GM23338 (cell line): Measurements from ENCODE around the gene TAOK1. TPM values are rescaled to one million over a fixed set of nuclear protein-coding genes. Genes with fewer than 3 reads are reported as not detected.
A peak's percentile ranks its signal among the peaks of the same experiment; 100 is the strongest.

Experiments
- ATAC-seq: fragments of 200-7000 bp; cut with Tn5 transposase; 3 replicates; pipeline ENCODE4 v1.9.1; 2020
- DNase-seq: peaks from one replicate; pipeline ENCODE4 v3.0.0-alpha.2; 2015; ENCODE audit warnings: low spot score
- H2AFZ ChIP-seq: fragments of 200-600 bp; sonication (generic); 2 replicates; pipeline ENCODE4 v1.8.0; 2016; ENCODE audit warnings: antibody characterized with exemption, mild to moderate bottlenecking, moderate library complexity
- H3F3A ChIP-seq: fragments of 200-600 bp; sonication (generic); replicated peaks from 2 replicates; pipeline ENCODE4 v1.8.0; 2017; ENCODE audit warnings: antibody characterized with exemption, mixed run types, low read depth
- H3K27ac ChIP-seq: fragments of 200-600 bp; sonication (generic); 2 replicates; pipeline ENCODE4 v1.6.1; 2016; ENCODE audit warnings: low read depth
- H3K27me3 ChIP-seq: fragments of 200-600 bp; sonication (generic); 2 replicates; pipeline ENCODE4 v1.8.0; 2016; ENCODE audit warnings: mild to moderate bottlenecking, mixed run types, moderate library complexity; ENCODE audit not compliant: insufficient read depth
- H3K36me3 ChIP-seq: fragments of 200-600 bp; sonication (generic); 2 replicates; pipeline ENCODE4 v1.8.0; 2016; ENCODE audit warnings: mild to moderate bottlenecking; ENCODE audit not compliant: insufficient read depth
- H3K4me1 ChIP-seq: fragments of 200-600 bp; sonication (generic); 2 replicates; pipeline ENCODE4 v1.8.0; 2016; ENCODE audit warnings: mild to moderate bottlenecking, moderate library complexity; ENCODE audit not compliant: insufficient read depth
- H3K4me2 ChIP-seq: fragments of 200-600 bp; sonication (generic); 2 replicates; pipeline ENCODE4 v1.7.1; 2017; ENCODE audit warnings: mixed run types
- H3K4me3 ChIP-seq: fragments of 200-600 bp; sonication (generic); 2 replicates; pipeline ENCODE4 v1.6.1; 2016; ENCODE audit warnings: mixed run types
- H3K79me2 ChIP-seq: fragments of 200-600 bp; sonication (generic); replicated peaks from 2 replicates; pipeline ENCODE4 v1.8.0; 2017; ENCODE audit warnings: mild to moderate bottlenecking; ENCODE audit not compliant: insufficient read depth
- H3K9me2 ChIP-seq: fragments of 200-600 bp; sonication (generic); 2 replicates; pipeline ENCODE4 v1.8.0; 2017; ENCODE audit not compliant: insufficient read depth
- H4K20me1 ChIP-seq: fragments of 200-600 bp; sonication (generic); replicated peaks from 2 replicates; pipeline ENCODE4 v1.8.0; 2017; ENCODE audit warnings: mild to moderate bottlenecking; ENCODE audit not compliant: insufficient read depth
- H3K27ac Mint-ChIP-seq: 2 replicates; pipeline ENCODE4 v1.8.0; 2020; ENCODE audit warnings: inconsistent platforms, mild to moderate bottlenecking, moderate library complexity, mixed read lengths
- H3K27me3 Mint-ChIP-seq: 3 replicates; pipeline ENCODE4 v1.8.0; 2022; ENCODE audit warnings: low read depth, mild to moderate bottlenecking, moderate library complexity, mixed read lengths, inconsistent platforms; ENCODE audit not compliant: insufficient read depth, poor library complexity
- H3K36me3 Mint-ChIP-seq: 3 replicates; pipeline ENCODE4 v1.8.0; 2021; ENCODE audit warnings: low read depth, mild to moderate bottlenecking, inconsistent platforms, moderate library complexity, mixed read lengths
- H3K4me1 Mint-ChIP-seq: 3 replicates; pipeline ENCODE4 v1.8.0; 2020; ENCODE audit warnings: mild to moderate bottlenecking, inconsistent platforms, mixed read lengths
- H3K4me3 Mint-ChIP-seq: 3 replicates; pipeline ENCODE4 v1.8.0; 2021; ENCODE audit warnings: moderate library complexity, mild to moderate bottlenecking, inconsistent platforms, mixed read lengths
- H3K9me3 Mint-ChIP-seq: 3 replicates; pipeline ENCODE4 v1.8.0; 2020; ENCODE audit warnings: moderate library complexity, mild to moderate bottlenecking, inconsistent platforms, mixed read lengths
- CREB1 ChIP-seq: fragments of 250-450 bp; sonication (Bioruptor Pico); IDR thresholded peaks from 2 replicates; pipeline ENCODE4 v1.5.0; 2020; ENCODE audit warnings: low read depth, mild to moderate bottlenecking, moderate library complexity
- CTCF ChIP-seq, 2 experiments: fragments of 200-600 bp in 1 of 2; sonication (generic) in 1 of 2; conservative IDR thresholded peaks; 2 replicates each; pipeline versions ENCODE4 v1.5.1 to v1.6.1; 2016 to 2017; ENCODE audit warnings: antibody characterized with exemption in 2 of 2, low read depth in 2 of 2, mild to moderate bottlenecking in 2 of 2, moderate library complexity in 1 of 2
- EZH2 ChIP-seq: fragments of 200-600 bp; sonication (generic); IDR thresholded peaks from one replicate; pipeline ENCODE4 v1.8.0; 2017; ENCODE audit warnings: antibody characterized with exemption, mild to moderate bottlenecking, low read depth; ENCODE audit not compliant: unreplicated experiment
- EZH2phosphoT487 ChIP-seq: fragments of 200-600 bp; sonication (generic); IDR thresholded peaks from one replicate; pipeline ENCODE4 v1.8.1; 2018; ENCODE audit warnings: antibody characterized with exemption; ENCODE audit not compliant: unreplicated experiment
- JUNB ChIP-seq: IDR thresholded peaks from one replicate; pipeline ENCODE4 v1.6.1; 2016; ENCODE audit warnings: antibody characterized with exemption; ENCODE audit not compliant: unreplicated experiment
- NANOG ChIP-seq: IDR thresholded peaks from 2 replicates; pipeline ENCODE4 v1.6.1; 2016; ENCODE audit warnings: antibody characterized with exemption, borderline replicate concordance
- POLR2AphosphoS5 ChIP-seq: IDR thresholded peaks from 2 replicates; pipeline ENCODE4 v1.6.1; 2016; ENCODE audit warnings: antibody characterized with exemption, low read depth
- STAT1 ChIP-seq: IDR thresholded peaks from one replicate; pipeline ENCODE4 v1.6.1; 2016; ENCODE audit warnings: antibody characterized with exemption; ENCODE audit not compliant: unreplicated experiment
- ZNF114 ChIP-seq: fragments of 250-450 bp; sonication (Bioruptor Pico); IDR thresholded peaks from 2 replicates; pipeline ENCODE4 v1.5.0; 2020; ENCODE audit warnings: mild to moderate bottlenecking, moderate library complexity
- ZNF331 ChIP-seq: fragments of 250-450 bp; sonication (Bioruptor Pico); IDR thresholded peaks from 2 replicates; pipeline ENCODE4 v1.5.0; 2020; ENCODE audit warnings: low read depth, mild to moderate bottlenecking, moderate library complexity
- polyA plus RNA-seq: library from polyadenylated mRNA; unstranded; fragments of >200 nt; fragmentation: Nextera tagmentation; extraction: Ambion mirVana; gene quantifications from 2 replicates; pipeline ENCODE4 v1.2.1, GENCODE V29; 2016
- total RNA-seq: library from RNA; depleted of rRNA; stranded (reverse); fragments of >200 nt; shearing (Covaris generic); gene quantifications from 2 replicates; pipeline ENCODE4 v1.2.3, GENCODE V29; 2014
- TF ChIP-seq, protein P1 (sequence below): IDR thresholded peaks from 2 replicates; pipeline ENCODE4 v1.6.1; 2016; ENCODE audit warnings: antibody characterized with exemption
- TF ChIP-seq, protein P2 (sequence below): fragments of 250-450 bp; sonication (Bioruptor Pico); IDR thresholded peaks from 2 replicates; pipeline ENCODE4 v1.5.0; 2020; ENCODE audit warnings: mild to moderate bottlenecking, moderate library complexity
- TF ChIP-seq, protein P3 (sequence below): IDR thresholded peaks from one replicate; pipeline ENCODE4 v1.6.1; 2018; ENCODE audit warnings: antibody characterized with exemption; ENCODE audit not compliant: unreplicated experiment

Gene TAOK1
- total and polyA plus RNA-seq, 2 experiments from 2014 or later: 19.4 to 69.8 TPM

DNA sequence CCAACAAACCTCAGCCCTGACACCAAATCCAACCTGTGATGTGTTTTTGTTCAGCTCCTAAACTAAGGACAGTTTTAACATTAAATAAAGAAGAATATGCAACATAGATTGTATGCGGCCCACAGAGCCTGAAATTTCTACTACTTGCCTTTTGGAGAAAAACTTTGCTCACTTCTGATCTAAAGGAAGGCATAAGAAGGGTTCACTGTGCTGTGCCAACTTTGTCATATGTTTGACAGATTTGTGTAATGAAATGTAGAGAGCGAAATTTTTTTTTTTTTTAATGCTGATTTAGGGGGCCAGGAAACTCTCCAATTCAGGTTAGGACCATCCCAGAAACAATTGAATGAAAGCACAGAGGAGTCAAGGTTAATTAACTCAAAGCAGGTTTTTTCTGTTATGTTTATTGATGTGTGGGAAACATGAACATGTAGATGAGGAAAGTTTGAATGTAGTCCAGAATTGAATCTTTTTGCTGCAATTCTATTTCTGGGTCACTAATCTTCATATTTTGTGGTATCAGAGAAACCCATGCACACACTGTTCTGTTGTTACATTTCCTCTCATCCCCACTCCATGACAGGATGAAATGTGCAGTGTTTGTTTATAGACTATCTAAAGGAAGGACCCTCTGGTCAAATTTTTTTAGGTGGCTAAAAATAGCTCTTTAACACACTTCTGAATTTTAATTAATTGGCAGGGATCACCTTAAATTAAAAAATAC is 71.5 kb downstream of the TAOK1 start:
- no peak overlapping the region for H3K4me3 ChIP-seq
- no peaks in the 10 kb centered on the region for H3K36me3 ChIP-seq
- no peak overlapping the region for H2AFZ ChIP-seq
- H3K27me3 ChIP-seq: no peaks in the 10 kb centered on the region
- H3K79me2 ChIP-seq: peaks cover 80% of the 10 kb centered on the region
- TF ChIP-seq CREB1 (no peak), ZNF331 (CRISPR knock-in tag) (no peak), NANOG (no peak), EZH2 (no peak), STAT1 (no peak), EZH2phosphoT487 (no peak), POLR2AphosphoS5 (no peak), ZNF114 (CRISPR knock-in tag) (no peak), CTCF (conservative IDR thresholded peaks at IDR 0.05; ENCODE audit: low read depth in 2 of 2) (no peak), JUNB (no peak)
- TF ChIP-seq, protein P1, sequence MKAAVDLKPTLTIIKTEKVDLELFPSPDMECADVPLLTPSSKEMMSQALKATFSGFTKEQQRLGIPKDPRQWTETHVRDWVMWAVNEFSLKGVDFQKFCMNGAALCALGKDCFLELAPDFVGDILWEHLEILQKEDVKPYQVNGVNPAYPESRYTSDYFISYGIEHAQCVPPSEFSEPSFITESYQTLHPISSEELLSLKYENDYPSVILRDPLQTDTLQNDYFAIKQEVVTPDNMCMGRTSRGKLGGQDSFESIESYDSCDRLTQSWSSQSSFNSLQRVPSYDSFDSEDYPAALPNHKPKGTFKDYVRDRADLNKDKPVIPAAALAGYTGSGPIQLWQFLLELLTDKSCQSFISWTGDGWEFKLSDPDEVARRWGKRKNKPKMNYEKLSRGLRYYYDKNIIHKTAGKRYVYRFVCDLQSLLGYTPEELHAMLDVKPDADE: no peak
- TF ChIP-seq, protein P2, sequence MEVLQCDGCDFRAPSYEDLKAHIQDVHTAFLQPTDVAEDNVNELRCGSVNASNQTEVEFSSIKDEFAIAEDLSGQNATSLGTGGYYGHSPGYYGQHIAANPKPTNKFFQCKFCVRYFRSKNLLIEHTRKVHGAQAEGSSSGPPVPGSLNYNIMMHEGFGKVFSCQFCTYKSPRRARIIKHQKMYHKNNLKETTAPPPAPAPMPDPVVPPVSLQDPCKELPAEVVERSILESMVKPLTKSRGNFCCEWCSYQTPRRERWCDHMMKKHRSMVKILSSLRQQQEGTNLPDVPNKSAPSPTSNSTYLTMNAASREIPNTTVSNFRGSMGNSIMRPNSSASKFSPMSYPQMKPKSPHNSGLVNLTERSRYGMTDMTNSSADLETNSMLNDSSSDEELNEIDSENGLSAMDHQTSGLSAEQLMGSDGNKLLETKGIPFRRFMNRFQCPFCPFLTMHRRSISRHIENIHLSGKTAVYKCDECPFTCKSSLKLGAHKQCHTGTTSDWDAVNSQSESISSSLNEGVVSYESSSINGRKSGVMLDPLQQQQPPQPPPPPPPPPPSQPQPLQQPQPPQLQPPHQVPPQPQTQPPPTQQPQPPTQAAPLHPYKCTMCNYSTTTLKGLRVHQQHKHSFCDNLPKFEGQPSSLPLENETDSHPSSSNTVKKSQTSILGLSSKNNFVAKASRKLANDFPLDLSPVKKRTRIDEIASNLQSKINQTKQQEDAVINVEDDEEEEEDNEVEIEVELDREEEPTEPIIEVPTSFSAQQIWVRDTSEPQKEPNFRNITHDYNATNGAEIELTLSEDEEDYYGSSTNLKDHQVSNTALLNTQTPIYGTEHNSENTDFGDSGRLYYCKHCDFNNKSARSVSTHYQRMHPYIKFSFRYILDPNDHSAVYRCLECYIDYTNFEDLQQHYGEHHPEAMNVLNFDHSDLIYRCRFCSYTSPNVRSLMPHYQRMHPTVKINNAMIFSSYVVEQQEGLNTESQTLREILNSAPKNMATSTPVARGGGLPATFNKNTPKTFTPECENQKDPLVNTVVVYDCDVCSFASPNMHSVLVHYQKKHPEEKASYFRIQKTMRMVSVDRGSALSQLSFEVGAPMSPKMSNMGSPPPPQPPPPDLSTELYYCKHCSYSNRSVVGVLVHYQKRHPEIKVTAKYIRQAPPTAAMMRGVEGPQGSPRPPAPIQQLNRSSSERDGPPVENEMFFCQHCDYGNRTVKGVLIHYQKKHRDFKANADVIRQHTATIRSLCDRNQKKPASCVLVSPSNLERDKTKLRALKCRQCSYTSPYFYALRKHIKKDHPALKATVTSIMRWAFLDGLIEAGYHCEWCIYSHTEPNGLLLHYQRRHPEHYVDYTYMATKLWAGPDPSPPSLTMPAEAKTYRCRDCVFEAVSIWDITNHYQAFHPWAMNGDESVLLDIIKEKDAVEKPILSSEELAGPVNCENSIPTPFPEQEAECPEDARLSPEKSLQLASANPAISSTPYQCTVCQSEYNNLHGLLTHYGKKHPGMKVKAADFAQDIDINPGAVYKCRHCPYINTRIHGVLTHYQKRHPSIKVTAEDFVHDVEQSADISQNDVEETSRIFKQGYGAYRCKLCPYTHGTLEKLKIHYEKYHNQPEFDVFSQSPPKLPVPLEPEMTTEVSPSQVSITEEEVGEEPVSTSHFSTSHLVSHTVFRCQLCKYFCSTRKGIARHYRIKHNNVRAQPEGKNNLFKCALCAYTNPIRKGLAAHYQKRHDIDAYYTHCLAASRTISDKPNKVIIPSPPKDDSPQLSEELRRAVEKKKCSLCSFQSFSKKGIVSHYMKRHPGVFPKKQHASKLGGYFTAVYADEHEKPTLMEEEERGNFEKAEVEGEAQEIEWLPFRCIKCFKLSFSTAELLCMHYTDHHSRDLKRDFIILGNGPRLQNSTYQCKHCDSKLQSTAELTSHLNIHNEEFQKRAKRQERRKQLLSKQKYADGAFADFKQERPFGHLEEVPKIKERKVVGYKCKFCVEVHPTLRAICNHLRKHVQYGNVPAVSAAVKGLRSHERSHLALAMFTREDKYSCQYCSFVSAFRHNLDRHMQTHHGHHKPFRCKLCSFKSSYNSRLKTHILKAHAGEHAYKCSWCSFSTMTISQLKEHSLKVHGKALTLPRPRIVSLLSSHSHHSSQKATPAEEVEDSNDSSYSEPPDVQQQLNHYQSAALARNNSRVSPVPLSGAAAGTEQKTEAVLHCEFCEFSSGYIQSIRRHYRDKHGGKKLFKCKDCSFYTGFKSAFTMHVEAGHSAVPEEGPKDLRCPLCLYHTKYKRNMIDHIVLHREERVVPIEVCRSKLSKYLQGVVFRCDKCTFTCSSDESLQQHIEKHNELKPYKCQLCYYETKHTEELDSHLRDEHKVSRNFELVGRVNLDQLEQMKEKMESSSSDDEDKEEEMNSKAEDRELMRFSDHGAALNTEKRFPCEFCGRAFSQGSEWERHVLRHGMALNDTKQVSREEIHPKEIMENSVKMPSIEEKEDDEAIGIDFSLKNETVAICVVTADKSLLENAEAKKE: no peak
- TF ChIP-seq, protein P3, sequence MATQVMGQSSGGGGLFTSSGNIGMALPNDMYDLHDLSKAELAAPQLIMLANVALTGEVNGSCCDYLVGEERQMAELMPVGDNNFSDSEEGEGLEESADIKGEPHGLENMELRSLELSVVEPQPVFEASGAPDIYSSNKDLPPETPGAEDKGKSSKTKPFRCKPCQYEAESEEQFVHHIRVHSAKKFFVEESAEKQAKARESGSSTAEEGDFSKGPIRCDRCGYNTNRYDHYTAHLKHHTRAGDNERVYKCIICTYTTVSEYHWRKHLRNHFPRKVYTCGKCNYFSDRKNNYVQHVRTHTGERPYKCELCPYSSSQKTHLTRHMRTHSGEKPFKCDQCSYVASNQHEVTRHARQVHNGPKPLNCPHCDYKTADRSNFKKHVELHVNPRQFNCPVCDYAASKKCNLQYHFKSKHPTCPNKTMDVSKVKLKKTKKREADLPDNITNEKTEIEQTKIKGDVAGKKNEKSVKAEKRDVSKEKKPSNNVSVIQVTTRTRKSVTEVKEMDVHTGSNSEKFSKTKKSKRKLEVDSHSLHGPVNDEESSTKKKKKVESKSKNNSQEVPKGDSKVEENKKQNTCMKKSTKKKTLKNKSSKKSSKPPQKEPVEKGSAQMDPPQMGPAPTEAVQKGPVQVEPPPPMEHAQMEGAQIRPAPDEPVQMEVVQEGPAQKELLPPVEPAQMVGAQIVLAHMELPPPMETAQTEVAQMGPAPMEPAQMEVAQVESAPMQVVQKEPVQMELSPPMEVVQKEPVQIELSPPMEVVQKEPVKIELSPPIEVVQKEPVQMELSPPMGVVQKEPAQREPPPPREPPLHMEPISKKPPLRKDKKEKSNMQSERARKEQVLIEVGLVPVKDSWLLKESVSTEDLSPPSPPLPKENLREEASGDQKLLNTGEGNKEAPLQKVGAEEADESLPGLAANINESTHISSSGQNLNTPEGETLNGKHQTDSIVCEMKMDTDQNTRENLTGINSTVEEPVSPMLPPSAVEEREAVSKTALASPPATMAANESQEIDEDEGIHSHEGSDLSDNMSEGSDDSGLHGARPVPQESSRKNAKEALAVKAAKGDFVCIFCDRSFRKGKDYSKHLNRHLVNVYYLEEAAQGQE: no peak
- 0 out of 2 replicates have a peak overlapping the region, but pooled peaks have one; percentile 36 for H3K27ac ChIP-seq
- Mint-ChIP-seq H3K4me3 (no peak overlapping the region), H3K36me3 (peaks cover 29% of the 10 kb centered on the region; the same call in 2 of the 3 replicates), H3K27ac (peak overlapping the region; percentile 63), H3K4me1 (peaks cover 15% of the 10 kb centered on the region), H3K9me3 (no peaks in the 10 kb centered on the region; the same call in 2 of the 3 replicates), H3K27me3 (peaks cover 6% of the 10 kb centered on the region)
- H4K20me1 ChIP-seq: peaks cover 12% of the 10 kb centered on the region
- H3K9me2 ChIP-seq: no peaks in the 10 kb centered on the region
- ATAC-seq: no peak
- no peak overlapping the region for H3K4me2 ChIP-seq
- H3K4me1 ChIP-seq: peaks cover 11% of the 10 kb centered on the region
- DNase-seq: no peak
- H3F3A ChIP-seq: no peaks in the 10 kb centered on the region; the same call in 1 of the 2 replicates
